ENCODE data around the gene MXD4. TPM values are rescaled to one million over a fixed set of nuclear protein-coding genes. Genes with fewer than 3 reads are reported as not detected.

The MXD4 gene
- total RNA-seq, 2 experiments from 2014 or later, result 3.7 to 5.0 TPM

DNA sequence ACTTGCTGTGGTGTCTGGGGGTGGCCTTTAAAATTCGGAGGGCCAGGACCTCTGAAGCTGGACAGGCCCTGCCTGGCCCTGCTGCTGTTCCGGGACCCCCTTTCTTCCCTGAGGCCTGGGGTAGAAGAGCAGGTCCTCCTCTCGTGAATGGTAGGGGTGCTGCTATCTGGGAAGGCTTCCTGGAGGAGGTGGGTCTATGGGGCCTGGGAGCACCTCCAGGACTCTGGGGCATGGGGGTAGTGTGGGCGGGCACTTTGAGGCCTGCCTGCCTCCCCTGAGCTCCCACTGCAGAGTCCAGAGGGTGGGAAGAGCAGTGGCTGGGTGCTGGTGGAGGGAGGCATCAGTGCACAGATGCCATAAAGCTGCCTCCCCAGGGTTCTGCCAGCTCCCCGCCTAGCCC is 4.9 kb upstream of the MXD4 start:
- ChIA-PET CTCF (no interaction called here), POLR2A (no interaction called here)

DNA sequence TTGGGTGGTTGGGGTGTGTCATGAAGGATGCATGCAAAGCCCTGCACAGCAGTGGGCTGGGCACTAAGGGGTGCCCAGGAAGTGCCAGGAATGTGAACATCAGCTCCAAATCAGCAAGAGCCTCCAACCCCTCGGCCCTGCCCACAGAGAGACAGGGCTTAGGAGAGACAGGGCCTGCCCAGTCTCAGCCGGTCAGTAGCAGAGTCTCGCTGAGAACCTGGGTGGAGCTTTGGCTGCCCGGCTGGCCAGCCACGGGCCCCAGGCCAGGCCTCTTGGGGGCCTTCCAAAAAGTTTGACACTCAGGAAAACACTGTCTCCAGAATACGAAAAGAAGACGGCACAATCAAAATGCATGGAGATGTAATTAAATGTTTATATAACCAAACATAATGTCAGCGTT is 4.3 kb upstream of the MXD4 start:
- ChIA-PET POLR2A (no interaction called here), CTCF (no interaction called here)

DNA sequence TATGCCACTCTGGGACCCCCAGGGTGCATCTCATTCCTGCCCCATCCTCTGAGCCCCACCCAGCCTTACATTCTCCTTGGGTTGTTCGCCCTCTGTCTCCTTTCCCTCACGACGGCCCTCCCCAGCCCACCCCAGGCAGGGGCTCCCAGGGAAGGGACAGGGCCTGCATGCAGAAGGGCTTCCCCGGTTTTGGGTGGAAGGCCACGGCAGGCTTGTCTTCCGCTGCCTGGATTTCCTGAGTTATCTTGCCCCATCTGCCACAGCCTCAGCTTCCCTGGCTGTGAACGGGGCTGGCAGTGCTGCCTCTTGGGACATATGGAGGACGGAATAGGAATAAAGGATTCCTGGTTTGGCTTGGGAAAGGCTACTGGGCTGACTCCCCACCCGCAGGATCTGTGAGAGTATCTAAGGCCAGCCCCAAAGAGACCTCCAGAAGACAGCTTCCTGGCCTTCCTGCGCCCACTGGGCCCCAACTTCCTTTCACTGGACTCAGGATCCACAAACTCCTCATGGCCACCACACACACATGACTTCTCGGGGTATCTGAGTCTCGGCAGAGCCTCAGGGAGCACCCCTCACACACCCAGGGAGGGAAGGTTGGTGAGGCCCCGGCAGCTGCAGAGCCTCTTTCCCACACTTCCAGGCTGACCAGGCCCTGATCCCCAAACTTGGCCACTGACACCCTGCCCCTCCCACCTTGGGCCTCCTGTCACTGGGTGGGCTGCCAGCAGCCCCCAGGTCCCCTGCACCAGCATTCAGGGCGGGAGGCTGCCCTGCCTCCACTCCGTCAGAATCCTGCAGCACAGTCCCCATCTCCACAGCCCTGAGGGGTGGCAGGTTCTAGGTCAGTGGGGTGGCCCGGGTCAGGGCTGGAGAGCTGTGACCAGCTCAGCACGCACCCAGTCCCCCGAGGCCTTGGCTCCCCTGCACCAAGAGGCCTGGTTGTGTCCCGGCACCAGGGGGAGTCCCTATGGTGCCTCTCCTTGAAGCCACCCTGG is 3.5 kb upstream of the MXD4 start:
- ChIA-PET POLR2A (no interaction called here), CTCF (interaction anchor here (0.6 to 0.7 kb wide), 2 partner anchors 45 to 71 kb away, joined by 3 to 4 read pairs; no protein-coding TSS in a partner anchor)

DNA sequence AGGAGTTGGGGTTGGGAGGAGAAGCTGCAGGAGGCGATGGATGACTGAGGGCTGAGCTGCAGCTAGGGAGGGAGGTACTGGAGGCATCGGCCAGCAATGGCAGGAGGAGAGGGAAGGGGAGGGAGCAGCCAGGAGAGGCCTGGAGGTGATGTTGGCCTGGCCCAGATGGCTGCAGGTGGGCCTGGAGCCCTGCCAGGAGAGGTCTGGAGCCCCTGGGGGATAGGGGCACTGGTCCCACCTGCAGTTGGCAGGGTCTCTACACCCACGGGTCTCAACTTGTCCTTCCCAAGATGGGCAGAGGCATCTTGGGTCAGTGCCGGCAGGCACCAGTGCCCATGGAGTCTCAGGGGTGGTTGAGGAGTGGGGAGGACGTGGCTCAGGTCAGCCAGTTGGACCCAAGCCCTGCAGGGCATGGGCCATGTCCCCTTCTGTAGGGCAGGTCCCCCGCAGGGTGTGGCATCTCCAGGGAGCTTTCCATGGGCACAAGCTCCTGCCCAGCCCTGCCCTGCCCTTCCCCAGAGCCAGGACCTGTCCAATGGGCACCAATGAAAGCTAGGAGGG is 2.7 kb upstream of the MXD4 start:
- CTCF ChIA-PET, result interaction anchor here (0.7 kb wide), 1 partner anchor 45 kb away, joined by 3 read pairs; no protein-coding TSS in a partner anchor

DNA sequence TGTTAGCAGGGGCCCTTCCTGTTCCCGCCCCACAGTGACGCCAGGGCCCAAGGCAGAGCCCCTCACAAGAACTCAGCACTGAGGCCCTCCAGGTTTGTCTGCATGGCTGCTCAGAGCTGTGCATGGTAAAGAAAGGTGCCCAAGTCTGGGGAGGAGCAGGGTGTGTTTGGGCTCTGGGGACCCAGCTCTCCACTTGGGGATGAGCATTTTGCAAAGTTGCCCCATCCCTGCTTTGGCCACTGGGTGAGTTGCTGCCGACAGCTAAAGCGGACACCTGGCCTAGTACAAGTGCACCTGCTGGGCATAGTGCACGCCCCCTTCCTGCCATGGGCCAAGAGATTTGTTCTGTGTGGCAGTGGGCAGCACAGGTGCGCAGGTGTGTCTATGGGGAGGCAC is 2.0 kb upstream of the MXD4 start:
- ChIA-PET CTCF (no interaction called here), POLR2A (no interaction called here)

More for the DNA sequence above, 2.7 kb upstream of the MXD4 start:
- POLR2A ChIA-PET, result no interaction called here

DNA sequence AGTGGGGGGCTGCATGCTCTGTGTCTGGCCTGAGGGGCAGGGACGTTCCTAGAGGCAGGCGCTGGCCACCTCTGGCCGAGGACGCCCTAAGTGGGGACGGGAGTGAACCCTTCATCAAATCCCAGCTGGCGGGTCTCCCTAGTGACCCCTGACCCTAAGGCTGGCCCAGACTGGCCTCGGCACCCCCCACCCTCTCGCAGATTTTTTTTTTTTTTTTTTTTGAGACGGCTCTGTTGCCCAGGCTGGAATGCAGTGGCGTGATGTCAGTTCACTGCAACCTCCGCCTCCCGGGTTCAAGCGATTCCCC is 988 bp upstream of the MXD4 start:
- CTCF ChIA-PET, result interaction anchor here (0.6 to 1.5 kb wide), 4 partner anchors 13 to 206 kb away, joined by 3 to 6 read pairs (median 4); partner anchors contain the start of gene RNF4
- POLR2A ChIA-PET, result interaction anchor here (0.6 to 1.1 kb wide), 4 partner anchors 13 to 605 kb away, joined by 3 to 14 read pairs (median 7); no protein-coding TSS in a partner anchor

DNA sequence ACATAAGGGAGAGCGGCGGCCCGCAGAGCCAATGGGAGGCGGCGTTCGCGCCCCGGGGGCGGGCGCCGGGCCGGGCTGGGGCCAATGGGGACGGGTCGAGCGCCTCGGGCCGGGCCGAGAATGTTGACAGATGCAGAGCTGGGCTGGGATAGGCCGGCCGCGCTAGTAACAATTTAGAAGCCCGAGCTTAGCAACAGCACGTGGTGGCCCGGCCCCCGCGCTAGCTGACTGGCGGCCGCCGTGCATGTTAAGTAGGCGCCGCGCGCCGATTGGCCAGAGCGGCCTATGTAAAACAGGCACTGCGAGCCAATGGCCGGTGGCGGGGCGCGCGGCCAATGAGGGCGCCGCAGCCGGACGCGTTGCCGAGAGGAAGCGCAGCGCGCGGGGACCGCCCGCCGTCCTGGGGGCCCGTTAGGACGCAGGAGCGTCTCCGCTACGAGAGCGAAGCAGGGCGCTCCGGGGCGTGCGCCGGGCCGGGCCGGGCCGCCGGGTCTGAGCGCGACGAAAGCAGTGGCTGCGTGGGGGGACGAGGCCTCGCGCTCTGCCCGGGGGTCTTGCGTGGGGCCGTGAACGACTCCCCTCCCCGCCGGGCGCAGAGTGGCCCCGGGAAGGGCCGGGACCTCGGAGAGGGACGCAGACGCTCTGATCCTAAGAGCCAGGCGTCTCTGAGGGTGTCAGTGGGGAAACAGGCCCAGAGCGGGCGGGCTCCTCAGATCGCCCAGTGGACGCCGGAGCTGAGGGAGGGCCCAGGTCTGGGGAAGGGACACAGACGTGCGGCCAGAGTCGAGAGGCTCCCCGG is 435 bp upstream of the MXD4 start:
- POLR2A ChIA-PET, result interaction anchor here (0.5 to 1.3 kb wide), 9 partner anchors 13 to 207 kb away, joined by 4 to 13 read pairs (median 4); partner anchors contain the start of genes HAUS3, POLN and RNF4
- CTCF ChIA-PET, result interaction anchor here (0.6 to 1.5 kb wide), 6 partner anchors 29 to 206 kb away, joined by 3 to 6 read pairs (median 4); partner anchors contain the start of gene RNF4

DNA sequence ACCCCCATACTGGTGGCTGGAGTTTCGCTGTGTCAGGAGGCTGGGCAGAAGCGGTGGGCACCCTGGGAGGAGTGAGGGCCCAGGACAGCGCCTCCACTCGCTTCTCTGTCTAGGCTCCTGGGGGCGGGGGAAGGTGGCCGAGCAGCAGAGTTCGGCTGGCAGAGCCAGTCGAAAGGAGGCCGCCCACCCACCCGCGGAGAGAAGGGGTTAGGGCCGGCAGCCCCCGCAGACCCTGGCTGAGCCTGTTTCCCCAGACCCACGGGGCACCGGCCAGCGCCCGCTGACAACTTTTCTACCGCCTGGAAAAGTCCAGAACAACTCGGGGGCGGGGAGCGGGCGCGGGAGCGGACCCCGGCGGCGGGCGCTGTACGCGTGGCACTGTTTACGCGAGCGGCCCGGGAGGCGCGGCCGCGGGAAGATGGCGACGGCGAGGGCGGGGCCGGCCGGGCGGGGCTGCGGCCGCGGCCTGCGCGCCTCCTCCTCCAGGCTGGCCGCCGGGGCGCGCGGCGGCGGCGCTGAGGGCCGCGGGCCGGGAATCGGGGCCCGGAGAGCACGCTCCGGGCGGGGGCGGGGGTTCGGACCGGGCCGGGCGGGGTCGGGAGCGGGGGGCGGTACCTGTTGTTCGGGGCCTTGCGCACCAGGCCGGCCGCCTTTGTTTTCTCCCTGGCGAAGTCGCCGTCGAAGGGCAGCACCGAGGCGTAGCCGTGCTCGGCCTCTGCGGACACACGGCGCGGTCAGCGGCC is 628 bp downstream of the MXD4 start:
- ChIA-PET CTCF (interaction anchor here (1.0 to 1.5 kb wide), 3 partner anchors 151 to 207 kb away, joined by 3 to 6 read pairs (median 4); partner anchors contain the start of gene RNF4), POLR2A (interaction anchor here (1.0 to 1.3 kb wide), 2 partner anchors 20 to 151 kb away, joined by 5 to 13 read pairs; partner anchors contain the start of genes HAUS3 and POLN)

DNA sequence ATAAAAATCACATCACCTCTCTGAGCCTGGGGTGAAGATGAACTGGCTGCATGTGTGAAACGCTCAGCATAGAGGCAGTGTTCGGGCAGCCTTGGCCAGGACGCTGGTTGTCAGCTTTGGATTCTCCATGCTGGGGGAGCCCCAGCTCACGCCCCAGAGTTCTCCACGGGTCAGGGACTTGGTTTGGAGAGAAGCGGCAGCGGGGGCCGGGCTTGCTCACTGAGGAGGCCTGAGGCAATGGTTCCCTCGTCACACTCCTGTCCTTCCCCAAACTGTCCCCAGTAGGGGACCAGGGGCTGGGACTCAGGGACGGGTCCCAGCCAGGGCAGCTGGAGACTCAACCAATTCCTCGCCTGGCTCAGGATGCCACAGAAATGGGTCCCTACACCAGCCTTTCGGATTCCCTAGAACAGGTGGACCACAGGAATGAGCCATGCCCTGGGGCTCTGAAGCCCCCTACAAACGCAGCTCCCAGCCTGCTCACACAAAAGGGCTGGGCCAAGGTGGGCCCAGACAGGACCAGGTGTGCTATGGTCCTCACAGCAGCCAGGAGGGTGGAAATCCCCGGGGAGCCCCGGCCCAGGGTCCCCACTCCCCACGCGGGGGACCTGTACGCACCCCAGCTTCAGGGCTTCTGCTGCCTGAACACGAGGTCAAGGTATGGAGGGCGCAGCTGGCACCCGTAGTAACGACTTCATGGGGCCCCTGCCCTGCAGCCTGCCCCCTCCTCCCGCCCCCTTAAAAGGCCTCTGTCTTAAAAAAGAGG is 1.4 kb downstream of the MXD4 start:
- CTCF ChIA-PET, result interaction anchor here (0.8 kb wide), 1 partner anchor 10 kb away, joined by 3 read pairs; no protein-coding TSS in a partner anchor

DNA sequence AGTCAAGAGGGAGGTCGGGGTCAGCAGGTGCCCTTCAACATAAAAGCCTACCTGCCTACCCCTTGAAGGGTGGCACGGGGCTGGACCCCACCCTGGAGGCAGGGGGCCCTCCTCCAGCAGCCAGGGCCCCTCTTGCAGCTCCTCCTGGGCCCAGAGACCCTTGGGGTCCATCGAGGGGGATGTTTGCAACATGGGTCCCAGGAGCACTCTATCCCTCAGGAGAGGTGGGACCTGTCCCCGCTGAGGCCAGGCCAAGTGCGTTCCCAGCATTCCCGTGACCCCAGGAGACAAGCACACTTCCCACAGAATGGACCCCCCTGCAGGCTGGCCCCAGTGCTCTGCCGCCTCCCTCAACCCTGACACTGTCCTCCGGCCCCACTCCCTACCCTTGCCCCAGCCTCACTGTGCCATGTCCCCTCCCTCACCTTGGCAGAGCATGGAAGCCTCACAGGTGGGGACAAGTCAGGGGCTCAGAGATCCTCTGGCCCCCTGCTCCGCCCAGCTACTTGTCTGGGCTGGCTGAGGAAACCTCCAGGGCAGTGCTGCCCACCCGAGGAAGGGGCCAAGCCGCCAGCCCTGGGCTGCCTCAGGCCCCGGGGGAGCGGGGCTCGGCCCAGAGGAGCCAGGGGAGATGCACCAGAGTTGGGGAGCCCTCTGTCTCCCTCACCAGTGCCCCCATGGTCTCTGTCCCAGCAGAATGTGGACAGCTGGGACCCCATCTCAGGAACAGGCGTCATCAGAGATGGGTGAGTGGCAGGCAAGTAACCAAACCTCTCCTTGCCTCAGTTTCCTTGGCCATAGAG is 2.2 kb downstream of the MXD4 start:
- ChIA-PET POLR2A (no interaction called here), CTCF (interaction anchor here (0.8 kb wide), 1 partner anchor 9 kb away, joined by 3 read pairs; no protein-coding TSS in a partner anchor)

More for the DNA sequence above, 1.4 kb downstream of the MXD4 start:
- POLR2A ChIA-PET, result no interaction called here

DNA sequence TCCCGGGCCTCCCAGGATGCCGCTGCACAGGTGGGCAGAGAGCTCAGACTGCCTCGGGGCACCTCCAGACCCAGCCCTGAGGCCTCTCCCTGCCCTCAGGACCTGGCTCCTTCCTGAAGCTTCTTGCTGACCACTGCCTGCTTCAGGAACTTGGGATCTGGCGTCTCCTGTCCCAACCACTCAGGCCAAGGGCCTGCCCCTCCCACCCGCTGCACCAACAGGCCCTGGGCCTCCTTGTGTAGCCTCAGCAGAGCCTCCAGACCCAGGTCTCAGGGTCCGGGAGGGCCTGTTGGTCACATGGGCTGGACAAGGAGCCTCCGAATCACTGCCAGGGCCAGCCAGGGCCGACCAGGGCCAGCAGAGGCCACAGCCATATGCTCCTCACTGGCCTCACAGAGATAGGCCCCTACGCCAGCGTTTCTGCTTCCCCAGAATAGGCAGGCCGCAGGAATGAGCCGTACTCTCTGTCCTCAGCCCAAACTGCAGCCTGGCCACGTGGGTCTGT is 2.8 kb downstream of the MXD4 start:
- POLR2A ChIA-PET, result no interaction called here
- CTCF ChIA-PET, result no interaction called here

DNA sequence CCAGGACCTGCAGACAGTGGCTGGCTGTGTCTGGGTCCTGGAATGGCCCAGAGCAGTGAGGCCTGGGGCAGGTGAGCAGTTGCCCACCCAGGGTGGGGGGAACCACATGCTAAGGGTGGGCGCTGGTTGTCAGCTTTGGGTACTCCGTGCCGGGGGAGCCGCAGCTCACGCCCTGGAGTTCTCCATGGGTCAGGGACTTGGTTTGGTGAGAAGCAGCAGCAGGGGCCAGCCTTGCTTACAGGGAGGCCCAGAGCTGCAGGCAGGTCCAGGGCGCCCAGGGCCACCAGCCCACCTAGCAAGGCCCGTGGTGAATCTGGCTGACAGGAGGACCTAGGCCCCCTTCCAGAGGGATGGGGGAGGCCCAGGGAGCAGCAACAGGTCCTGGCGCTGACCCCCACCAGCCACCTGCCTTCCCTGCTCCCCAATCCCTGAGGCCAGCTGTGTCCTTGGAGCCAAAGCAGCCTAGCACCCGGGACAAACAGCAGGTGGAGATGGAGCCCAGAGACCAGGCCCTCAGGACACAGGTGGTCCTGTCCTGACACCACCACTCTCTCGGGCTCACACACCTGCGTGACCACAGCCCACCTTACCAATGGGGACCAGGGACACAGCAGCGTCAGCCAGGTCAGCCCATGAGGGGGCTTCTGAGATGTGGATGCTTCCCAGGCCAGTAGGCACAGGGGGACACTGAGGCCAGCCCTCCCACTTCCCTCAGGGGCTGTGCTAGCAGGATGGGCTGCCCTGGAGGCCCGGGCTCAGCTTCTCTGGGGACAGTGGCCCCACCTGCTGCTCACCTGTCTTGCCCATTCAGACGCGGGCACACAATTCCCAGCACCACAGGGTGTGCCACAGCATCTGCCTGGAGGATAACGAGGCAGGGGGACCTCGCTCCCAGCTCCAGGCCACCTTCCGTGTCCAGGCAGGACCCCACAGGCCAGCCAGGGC is 3.5 kb downstream of the MXD4 start:
- CTCF ChIA-PET, result no interaction called here
- POLR2A ChIA-PET, result no interaction called here

DNA sequence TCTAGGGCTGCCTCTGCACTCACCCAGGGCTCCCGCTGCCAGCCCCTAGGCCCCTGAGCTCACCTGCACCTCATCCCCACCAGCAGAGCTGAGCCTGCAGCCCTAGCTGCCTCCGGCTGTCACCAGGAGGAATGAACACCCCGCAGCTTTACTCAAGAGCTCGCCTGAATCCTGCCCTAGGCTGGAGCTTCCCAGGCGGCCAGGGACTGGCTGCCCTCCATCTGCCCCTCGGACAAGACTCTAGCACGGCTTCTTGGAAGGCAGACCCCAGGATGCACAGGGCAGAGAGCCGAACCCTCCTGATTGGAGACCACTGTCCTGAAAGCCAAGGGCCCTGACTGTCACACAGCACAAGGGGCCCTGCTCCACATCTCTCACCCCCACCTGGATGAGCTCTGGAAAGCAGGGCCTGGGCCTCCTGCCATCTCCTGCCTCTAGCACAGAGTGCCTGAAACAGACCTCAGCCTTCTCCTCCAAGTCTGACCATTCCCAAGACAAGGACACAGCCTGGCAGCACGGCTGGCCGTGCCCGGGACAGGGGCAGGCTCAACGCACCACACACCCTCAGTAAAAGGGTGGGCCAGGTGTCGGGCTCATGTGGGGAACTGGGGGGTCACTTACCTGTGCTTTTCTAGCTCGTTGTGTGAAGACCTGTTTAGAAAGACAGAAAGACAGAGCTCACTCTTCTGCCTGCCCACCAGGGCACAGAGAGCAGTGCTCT is 4.4 kb downstream of the MXD4 start:
- ChIA-PET CTCF (no interaction called here), POLR2A (no interaction called here)

DNA sequence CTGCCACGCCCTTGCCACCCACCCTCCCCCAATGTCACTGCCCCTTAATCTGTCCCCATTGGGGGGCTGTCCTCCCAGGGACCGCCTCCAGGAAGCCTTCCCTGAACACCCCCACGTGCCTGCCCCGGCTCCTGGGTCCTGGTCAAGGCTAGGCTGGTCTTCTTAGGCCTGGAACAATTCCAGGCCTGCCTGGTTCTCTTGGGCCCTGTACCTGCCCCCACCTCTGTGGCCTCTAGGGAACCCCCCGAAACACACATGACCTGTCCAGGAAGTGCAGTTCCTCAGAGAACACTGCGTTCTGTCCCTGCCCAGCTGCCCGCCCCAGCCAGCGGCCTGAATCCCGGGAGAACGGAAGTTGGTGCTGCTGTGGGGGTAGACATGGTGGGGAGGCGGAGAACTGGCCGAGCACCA is 5.1 kb downstream of the MXD4 start:
- CTCF ChIA-PET, result no interaction called here
- POLR2A ChIA-PET, result no interaction called here

DNA sequence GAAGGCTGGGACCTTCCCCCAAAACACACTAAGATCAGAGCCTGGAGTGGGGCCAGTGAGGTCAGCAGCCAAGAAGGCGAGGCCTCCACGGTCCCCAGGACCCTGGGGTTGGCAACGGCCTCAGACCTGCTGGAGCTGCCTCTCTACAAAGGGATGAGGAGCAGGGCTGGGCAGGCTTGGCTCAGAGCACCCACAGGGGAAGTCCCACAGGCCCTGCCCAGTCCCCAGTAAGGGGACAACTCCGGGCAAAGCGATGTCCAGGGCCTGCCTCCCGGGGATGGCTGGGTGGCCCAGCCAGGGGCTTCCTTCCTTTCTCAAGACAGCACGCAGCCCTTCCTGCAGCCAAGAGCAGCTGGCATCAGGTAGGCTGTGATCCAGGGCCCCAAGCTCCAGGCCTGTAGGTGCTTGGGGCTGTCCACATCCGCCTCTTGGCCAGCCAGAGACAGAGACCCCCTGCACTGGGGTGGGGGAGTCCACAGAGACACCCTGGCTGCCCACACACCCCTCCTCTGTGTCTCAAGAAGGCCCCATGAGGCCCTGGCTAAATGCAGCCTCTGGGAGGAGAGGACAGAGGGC is 5.7 kb downstream of the MXD4 start:
- CTCF ChIA-PET, result no interaction called here
- POLR2A ChIA-PET, result no interaction called here

All from activated CD8-positive, alpha-beta memory T cell treated with anti-CD3 and anti-CD28 coated beads for 36 hours (primary cell).